HG03108 (cell line): ENCODE measurements around the gene CLEC14A.

Experiments
- ATAC-seq: cut with Tn5 transposase; IDR thresholded peaks from one replicate; pipeline ENCODE4 v1.9.1; 2021; ENCODE audit warnings: moderate library complexity; ENCODE audit not compliant: unreplicated experiment

The CLEC14A gene

DNA sequence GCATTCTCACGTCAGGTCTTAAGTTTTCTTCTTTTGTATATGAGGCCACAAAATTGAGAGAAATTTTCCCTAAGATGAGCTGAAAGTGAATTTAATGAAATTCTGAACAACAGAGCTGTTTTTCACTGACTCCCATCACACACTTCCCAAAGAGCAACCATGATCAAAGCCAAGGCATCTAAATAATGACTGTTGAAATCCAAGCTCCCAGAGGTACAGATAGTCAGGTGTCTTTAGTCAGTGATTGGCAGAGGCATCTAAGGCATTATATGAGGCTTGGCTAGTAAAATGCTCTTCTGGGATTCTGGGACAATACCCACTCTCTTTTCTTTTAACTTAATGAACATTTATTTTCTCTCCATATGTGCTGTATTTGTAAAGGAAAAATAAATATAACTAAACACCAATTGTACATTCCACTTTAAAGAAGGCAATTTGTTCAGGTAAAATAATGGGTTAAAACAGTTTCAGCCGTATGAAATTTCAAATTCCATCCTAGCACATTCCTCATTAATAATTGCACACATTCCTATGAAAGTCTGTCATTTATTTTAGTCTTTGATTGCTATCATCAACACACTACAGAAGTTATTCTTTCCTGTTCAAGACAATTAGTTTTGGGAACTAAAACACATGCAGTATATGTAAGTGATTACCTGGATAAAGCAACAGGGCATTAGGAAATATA, 49.1 kb downstream of the CLEC14A start:
- no peak for ATAC-seq

DNA sequence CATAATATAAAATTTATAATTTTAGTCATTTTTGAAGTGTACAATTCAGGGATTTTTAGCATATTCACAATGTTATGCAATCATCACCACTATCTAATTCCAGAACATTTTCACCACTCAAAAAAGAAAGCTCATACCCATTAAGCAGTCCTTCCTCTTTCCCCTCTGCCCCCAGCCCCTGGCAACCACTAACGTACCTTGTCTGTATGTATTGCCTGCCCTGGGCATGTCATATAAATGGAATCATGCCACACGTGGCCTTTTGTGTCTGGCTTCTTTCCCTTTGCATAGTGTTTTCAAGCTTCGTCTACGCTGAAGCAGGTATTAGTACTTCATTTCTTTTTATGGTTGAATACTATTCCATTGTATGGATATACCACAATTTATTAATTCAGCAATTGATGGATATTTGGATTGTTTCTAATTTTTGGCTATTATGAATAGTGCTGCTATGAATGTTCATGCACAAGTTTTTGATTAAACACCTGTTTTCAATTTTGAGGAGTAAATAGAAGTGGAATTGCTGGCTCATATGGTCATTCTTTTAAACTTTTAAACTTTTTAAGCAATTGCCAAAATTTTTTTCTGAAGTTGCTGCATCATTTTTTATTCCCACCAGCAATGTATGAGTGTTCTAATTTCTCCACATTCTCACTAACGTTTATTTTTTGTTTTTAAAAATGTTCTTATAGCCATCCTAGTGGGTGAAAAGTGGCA, 49.8 kb downstream of the CLEC14A start:
- ATAC-seq: no peak

DNA sequence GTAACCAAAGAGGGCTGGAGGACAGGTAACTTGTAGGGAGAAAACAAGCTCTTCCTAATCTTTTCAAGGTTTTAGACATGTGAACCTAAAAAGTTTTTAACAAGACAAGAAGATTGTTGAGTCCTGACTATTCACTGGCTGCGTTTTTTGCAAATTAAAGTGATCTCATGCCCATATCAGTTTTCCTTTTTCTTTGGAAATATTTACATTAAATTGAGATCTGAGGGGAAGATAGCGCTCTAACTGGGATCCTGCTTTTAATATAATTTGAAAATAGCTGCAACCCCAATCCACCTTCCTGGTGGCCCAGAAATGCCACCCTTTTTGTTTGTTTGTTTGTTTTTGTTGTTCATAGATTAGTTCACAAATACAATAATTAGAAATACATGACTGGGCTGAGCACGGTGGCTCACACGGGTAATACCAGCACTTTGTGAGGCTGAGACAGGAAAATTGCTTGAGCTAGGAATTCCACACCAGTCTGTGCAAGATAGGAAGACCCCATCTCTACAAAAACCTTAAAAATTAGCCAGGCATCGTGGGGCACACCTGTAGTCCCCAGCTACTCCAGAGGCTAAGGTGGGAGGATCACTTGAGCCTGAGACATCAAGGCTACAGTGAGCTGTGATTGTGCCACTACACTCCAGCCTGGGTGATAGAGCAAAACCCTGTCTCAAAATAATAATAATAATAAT, 50.6 kb downstream of the CLEC14A start:
- no peak for ATAC-seq

DNA sequence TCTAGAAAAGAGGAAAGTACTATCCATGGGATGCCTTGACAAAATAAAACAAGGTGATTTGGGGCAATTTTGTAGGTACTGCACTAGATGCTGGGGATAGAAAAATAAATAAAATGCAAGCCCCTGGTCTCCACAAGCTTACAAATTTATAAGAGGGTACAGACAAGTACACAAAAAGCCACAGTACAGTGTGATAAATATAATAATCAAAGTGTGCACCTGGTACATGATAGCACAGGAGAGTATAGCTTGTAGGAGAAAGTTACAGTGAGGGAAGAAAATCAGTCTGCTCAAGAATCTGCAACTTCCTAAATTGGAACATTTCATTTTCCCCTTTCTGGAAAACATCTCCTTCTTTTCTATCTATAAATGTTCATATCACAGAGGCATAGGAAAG, 51.2 kb downstream of the CLEC14A start:
- ATAC-seq: no peak
